GM23338 (cell line): ENCODE measurements around the gene ZNF446. TPM values are rescaled to one million over a fixed set of nuclear protein-coding genes. Genes with fewer than 3 reads are reported as not detected.
A peak's percentile ranks its signal among the peaks of the same experiment; 100 is the strongest.

Experiments used
- ATAC-seq: fragments of 200-7000 bp; cut with Tn5 transposase; 3 replicates; pipeline ENCODE4 v1.9.1; 2020
- DNase-seq: peaks from one replicate; pipeline ENCODE4 v3.0.0-alpha.2; 2015; ENCODE audit warnings: low spot score
- H2AFZ ChIP-seq: fragments of 200-600 bp; sonication (generic); 2 replicates; pipeline ENCODE4 v1.8.0; 2016; ENCODE audit warnings: antibody characterized with exemption, mild to moderate bottlenecking, moderate library complexity
- H3F3A ChIP-seq: fragments of 200-600 bp; sonication (generic); replicated peaks from 2 replicates; pipeline ENCODE4 v1.8.0; 2017; ENCODE audit warnings: antibody characterized with exemption, mixed run types, low read depth
- H3K27ac ChIP-seq: fragments of 200-600 bp; sonication (generic); 2 replicates; pipeline ENCODE4 v1.6.1; 2016; ENCODE audit warnings: low read depth
- H3K27me3 ChIP-seq: fragments of 200-600 bp; sonication (generic); 2 replicates; pipeline ENCODE4 v1.8.0; 2016; ENCODE audit warnings: mild to moderate bottlenecking, mixed run types, moderate library complexity; ENCODE audit not compliant: insufficient read depth
- H3K36me3 ChIP-seq: fragments of 200-600 bp; sonication (generic); 2 replicates; pipeline ENCODE4 v1.8.0; 2016; ENCODE audit warnings: mild to moderate bottlenecking; ENCODE audit not compliant: insufficient read depth
- H3K4me1 ChIP-seq: fragments of 200-600 bp; sonication (generic); 2 replicates; pipeline ENCODE4 v1.8.0; 2016; ENCODE audit warnings: mild to moderate bottlenecking, moderate library complexity; ENCODE audit not compliant: insufficient read depth
- H3K4me2 ChIP-seq: fragments of 200-600 bp; sonication (generic); 2 replicates; pipeline ENCODE4 v1.7.1; 2017; ENCODE audit warnings: mixed run types
- H3K4me3 ChIP-seq: fragments of 200-600 bp; sonication (generic); 2 replicates; pipeline ENCODE4 v1.6.1; 2016; ENCODE audit warnings: mixed run types
- H3K79me2 ChIP-seq: fragments of 200-600 bp; sonication (generic); replicated peaks from 2 replicates; pipeline ENCODE4 v1.8.0; 2017; ENCODE audit warnings: mild to moderate bottlenecking; ENCODE audit not compliant: insufficient read depth
- H3K9me2 ChIP-seq: fragments of 200-600 bp; sonication (generic); 2 replicates; pipeline ENCODE4 v1.8.0; 2017; ENCODE audit not compliant: insufficient read depth
- H4K20me1 ChIP-seq: fragments of 200-600 bp; sonication (generic); replicated peaks from 2 replicates; pipeline ENCODE4 v1.8.0; 2017; ENCODE audit warnings: mild to moderate bottlenecking; ENCODE audit not compliant: insufficient read depth
- H3K27ac Mint-ChIP-seq: 2 replicates; pipeline ENCODE4 v1.8.0; 2020; ENCODE audit warnings: inconsistent platforms, mild to moderate bottlenecking, moderate library complexity, mixed read lengths
- H3K27me3 Mint-ChIP-seq: 3 replicates; pipeline ENCODE4 v1.8.0; 2022; ENCODE audit warnings: low read depth, mild to moderate bottlenecking, moderate library complexity, mixed read lengths, inconsistent platforms; ENCODE audit not compliant: insufficient read depth, poor library complexity
- H3K36me3 Mint-ChIP-seq: 3 replicates; pipeline ENCODE4 v1.8.0; 2021; ENCODE audit warnings: low read depth, mild to moderate bottlenecking, inconsistent platforms, moderate library complexity, mixed read lengths
- H3K4me1 Mint-ChIP-seq: 3 replicates; pipeline ENCODE4 v1.8.0; 2020; ENCODE audit warnings: mild to moderate bottlenecking, inconsistent platforms, mixed read lengths
- H3K4me3 Mint-ChIP-seq: 3 replicates; pipeline ENCODE4 v1.8.0; 2021; ENCODE audit warnings: moderate library complexity, mild to moderate bottlenecking, inconsistent platforms, mixed read lengths
- H3K9me3 Mint-ChIP-seq: 3 replicates; pipeline ENCODE4 v1.8.0; 2020; ENCODE audit warnings: moderate library complexity, mild to moderate bottlenecking, inconsistent platforms, mixed read lengths
- CREB1 ChIP-seq: fragments of 250-450 bp; sonication (Bioruptor Pico); IDR thresholded peaks from 2 replicates; pipeline ENCODE4 v1.5.0; 2020; ENCODE audit warnings: low read depth, mild to moderate bottlenecking, moderate library complexity
- EZH2 ChIP-seq: fragments of 200-600 bp; sonication (generic); IDR thresholded peaks from one replicate; pipeline ENCODE4 v1.8.0; 2017; ENCODE audit warnings: antibody characterized with exemption, mild to moderate bottlenecking, low read depth; ENCODE audit not compliant: unreplicated experiment
- EZH2phosphoT487 ChIP-seq: fragments of 200-600 bp; sonication (generic); IDR thresholded peaks from one replicate; pipeline ENCODE4 v1.8.1; 2018; ENCODE audit warnings: antibody characterized with exemption; ENCODE audit not compliant: unreplicated experiment
- JUNB ChIP-seq: IDR thresholded peaks from one replicate; pipeline ENCODE4 v1.6.1; 2016; ENCODE audit warnings: antibody characterized with exemption; ENCODE audit not compliant: unreplicated experiment
- NANOG ChIP-seq: IDR thresholded peaks from 2 replicates; pipeline ENCODE4 v1.6.1; 2016; ENCODE audit warnings: antibody characterized with exemption, borderline replicate concordance
- REST ChIP-seq: IDR thresholded peaks from one replicate; pipeline ENCODE4 v1.6.1; 2018; ENCODE audit warnings: antibody characterized with exemption; ENCODE audit not compliant: unreplicated experiment
- ZNF114 ChIP-seq: fragments of 250-450 bp; sonication (Bioruptor Pico); IDR thresholded peaks from 2 replicates; pipeline ENCODE4 v1.5.0; 2020; ENCODE audit warnings: mild to moderate bottlenecking, moderate library complexity
- ZNF331 ChIP-seq: fragments of 250-450 bp; sonication (Bioruptor Pico); IDR thresholded peaks from 2 replicates; pipeline ENCODE4 v1.5.0; 2020; ENCODE audit warnings: low read depth, mild to moderate bottlenecking, moderate library complexity
- ZNF462 ChIP-seq: fragments of 250-450 bp; sonication (Bioruptor Pico); IDR thresholded peaks from 2 replicates; pipeline ENCODE4 v1.5.0; 2020; ENCODE audit warnings: mild to moderate bottlenecking, moderate library complexity
- polyA plus RNA-seq: library from polyadenylated mRNA; unstranded; fragments of >200 nt; fragmentation: Nextera tagmentation; extraction: Ambion mirVana; gene quantifications from 2 replicates; pipeline ENCODE4 v1.2.1, GENCODE V29; 2016
- total RNA-seq: library from RNA; depleted of rRNA; stranded (reverse); fragments of >200 nt; shearing (Covaris generic); gene quantifications from 2 replicates; pipeline ENCODE4 v1.2.3, GENCODE V29; 2014

ZNF446 gene
- total and polyA plus RNA-seq, 2 experiments from 2014 or later: 2.1 to 5.6 TPM

- peak; percentile 2; the same call in 2 of the 3 replicates for ATAC-seq
- peaks cover 22% of the 10 kb centered on the region for H3K4me1 Mint-ChIP-seq
- H4K20me1 ChIP-seq: no peaks in the 10 kb centered on the region
- H3K27me3 ChIP-seq: no peaks in the 10 kb centered on the region
- peak overlapping the region; percentile 64; the same call in 1 of the 2 replicates for H3K4me3 ChIP-seq
- DNase-seq: no peak
- TF ChIP-seq NANOG: no peak
- TF ChIP-seq EZH2phosphoT487: no peak
- TF ChIP-seq ZNF331: no peak
- no peak for TF ChIP-seq ZNF114 (CRISPR knock-in tag)
- TF ChIP-seq CREB1 (CRISPR knock-in tag): no peak
- no peak for TF ChIP-seq JUNB
- TF ChIP-seq EZH2: no peak
- TF ChIP-seq ZNF462 (CRISPR knock-in tag): no peak
- no peak for TF ChIP-seq REST
- 0 out of 2 replicates have a peak overlapping the region, but pooled peaks have one; percentile 32 for H3K27ac ChIP-seq
- peaks cover 6% of the 10 kb centered on the region; the same call in 1 of the 2 replicates for H3K79me2 ChIP-seq
- peaks cover 19% of the 10 kb centered on the region for H3K4me1 ChIP-seq
- H2AFZ ChIP-seq: 0 out of 2 replicates have a peak overlapping the region, but pooled peaks have one; percentile 32
- peak overlapping the region; percentile 77 for H3K4me2 ChIP-seq
- no peak overlapping the region; the same call in 2 of the 3 replicates for H3K4me3 Mint-ChIP-seq
- H3K36me3 Mint-ChIP-seq: peaks cover 17% of the 10 kb centered on the region
- no peaks in the 10 kb centered on the region for H3K36me3 ChIP-seq
- H3K9me2 ChIP-seq: no peaks in the 10 kb centered on the region
- H3F3A ChIP-seq: peaks cover 6% of the 10 kb centered on the region; the same call in 1 of the 2 replicates
- peaks cover 26% of the 10 kb centered on the region for H3K27me3 Mint-ChIP-seq
- H3K9me3 Mint-ChIP-seq: no peaks in the 10 kb centered on the region; the same call in 1 of the 3 replicates
- no peak overlapping the region for H3K27ac Mint-ChIP-seq
Measured at GRCh38 chr19:58513213-58513693, 37.1 kb downstream of the ZNF446 start.
